CD4-positive, alpha-beta T cell treated with Interleukin-15 for 4 hours (primary cell): Measurements from ENCODE around the gene NFATC2.
A peak's percentile ranks its signal among the peaks of the same experiment; 100 is the strongest.

Experiments
- DNase-seq: peaks from one replicate; pipeline ENCODE4 v3.0.0-alpha.2; 2020; ENCODE audit warnings: low spot score

NFATC2 gene

DNA sequence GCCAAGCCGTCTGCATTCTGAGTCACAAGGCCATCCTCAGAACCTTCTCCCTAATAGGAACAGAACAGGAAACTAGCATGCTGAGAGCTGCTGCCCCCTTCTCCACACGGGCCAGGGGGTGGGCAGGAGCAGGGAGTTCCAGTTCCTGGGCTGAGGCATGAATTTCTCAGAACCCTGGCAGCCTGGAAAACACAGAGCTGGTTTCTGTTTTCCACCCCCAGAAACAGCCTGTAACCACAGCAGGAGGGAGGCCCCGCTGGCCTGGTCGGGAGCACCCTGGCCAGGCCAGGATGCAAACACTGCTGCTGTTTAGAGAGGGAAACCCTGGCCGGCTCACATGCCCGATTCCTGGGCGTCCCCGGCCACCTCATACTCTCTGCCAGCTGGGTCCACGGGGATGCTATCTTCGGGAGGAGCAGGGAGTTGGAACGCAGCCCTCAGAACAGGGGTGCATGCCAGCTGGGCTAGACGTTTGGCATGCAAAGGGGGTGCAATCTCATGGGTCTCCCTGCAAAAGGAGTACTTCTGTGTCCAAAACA lies 130.1 kb downstream of the NFATC2 start:
- peak; percentile 27 for DNase-seq

- DNase-seq: no peak
Observed at GRCh38 chr20:51411870-51412269, 130.6 kb downstream of the NFATC2 start.

DNA sequence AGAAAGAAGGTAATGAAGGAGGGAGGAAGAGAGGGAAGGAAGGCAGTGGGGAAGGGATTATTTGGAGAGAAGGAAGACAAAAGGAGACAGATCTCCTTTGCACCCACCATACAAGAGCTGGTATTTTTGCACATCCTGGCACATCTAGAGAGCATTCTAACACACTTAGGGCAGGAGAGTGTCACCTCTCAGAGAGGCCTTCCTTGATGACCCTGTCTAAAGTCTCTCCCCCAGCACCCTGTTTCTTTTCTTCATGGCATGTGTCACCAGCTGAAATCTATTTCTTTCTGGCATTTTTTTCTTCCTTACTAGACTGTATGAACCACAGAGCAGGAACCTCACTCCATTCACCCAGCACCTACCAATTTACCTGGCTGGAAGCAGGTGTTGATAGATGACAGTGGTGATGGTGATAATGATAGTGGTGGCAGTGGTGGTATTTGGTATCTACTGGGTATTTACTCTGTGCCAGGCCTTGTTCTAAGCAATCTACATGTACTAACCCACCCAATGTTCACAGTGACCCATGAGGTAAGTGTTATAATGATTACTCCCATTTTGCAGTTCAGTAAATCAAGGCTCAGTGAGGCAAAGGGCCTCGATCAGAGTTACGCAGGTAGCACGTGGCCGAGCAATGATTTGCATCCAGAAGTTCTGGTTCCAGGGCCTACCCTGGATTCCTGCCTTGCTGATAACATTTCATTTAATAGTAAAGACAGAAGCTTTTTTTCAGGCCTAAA lies 131.8 kb downstream of the NFATC2 start:
- no peak for DNase-seq

DNA sequence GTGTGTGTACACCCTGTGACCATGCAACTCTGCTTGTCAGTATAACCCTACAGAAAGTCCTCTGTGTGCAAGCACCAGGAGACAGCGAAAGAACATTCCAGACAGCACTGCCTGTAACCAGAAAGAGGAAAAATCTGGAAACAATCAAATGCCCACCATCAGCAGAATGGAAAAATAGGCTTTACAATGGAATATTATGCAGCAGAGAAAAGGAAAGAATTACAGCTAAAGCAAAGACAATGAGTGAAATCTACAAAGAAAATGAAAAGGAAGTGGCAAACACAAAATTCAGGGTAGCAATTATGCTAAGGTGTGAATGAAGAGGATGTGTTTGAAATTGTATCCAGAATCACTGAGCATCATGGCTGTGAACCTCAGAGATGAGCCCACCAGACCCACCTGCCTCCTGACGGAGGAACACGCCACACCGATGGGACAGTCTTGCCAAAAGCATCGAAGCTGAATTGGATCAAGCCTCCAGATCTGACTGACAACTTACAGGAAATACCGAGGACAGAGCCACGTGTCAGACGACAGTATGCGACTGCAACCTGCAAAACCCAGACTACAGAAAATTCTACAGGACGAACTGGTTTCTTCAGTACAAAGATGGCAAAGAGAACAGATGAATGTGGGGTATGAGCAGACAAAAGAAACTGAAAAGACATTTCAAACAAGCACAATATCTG lies 133.2 kb downstream of the NFATC2 start:
- no peak for DNase-seq

DNA sequence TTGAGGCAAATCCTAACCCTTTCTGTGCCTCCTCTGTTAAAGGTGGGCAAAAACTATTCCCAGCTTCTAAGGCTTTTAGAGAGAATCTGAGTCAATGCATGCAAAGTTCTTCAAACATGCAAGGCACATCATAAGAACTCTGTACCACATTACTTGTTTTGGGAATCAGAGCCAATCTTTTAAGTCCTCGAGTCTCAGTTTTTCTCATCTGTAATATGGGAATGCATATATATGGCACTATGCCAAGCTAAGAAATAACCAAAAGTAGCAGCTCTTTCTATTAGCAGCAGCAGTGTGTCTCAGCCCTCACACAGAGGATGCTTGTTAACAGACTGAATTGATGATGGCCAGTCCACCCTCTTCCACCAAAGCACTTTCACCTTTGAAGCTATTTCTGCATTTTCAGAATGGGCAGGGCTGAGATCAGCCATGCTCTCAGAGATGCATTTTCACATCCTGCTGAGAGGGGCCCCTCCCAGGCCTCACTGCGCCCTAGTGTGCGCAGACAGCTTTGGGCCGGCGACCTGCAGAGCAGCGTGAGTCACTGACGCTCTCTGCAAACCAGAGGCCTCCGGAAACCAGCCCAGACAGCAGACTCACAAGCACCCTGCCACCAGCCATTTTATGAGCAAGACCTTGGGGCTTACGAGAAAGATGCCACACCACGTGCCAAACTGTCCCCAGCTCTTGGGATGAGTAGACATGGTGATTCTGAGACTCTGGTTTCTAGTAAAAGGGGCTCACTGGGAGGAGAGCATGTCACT lies 138.0 kb downstream of the NFATC2 start:
- peak; percentile 96 for DNase-seq

DNA sequence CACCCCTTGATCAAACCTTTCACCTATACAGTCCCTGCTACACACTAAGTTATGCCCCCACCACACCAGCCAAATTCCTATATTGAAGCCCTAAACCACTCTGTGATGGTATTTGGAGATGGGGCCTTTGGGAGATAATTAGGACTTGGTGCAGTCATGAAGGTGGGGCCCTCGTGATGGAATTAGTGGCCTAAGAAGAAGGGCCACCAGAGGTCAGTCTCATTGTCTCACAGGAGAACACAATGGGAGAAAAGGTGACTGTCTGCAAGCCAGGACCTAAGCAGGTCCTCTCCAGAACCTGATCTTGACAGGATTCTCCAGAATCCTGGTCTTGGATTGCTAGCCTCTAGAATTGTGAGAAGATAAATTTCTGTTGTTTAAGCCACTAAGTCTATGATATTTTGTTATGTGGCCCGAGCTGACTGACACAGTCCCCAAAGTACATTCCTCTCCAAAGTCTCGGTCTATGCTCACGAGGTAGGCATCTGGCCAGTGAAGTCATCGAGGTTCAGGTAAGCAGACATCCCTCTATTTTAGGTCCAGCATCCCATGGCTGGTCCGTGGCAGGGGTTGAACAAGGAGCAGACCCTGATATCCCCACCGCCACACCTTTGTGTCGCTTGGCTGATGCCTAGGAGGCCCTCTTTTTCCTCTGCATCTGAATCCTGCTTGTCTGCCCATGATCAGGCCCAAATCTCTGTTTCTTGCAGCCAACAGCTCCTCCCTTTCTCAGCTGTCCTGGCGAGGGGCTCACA lies 138.9 kb downstream of the NFATC2 start:
- DNase-seq: no peak

DNA sequence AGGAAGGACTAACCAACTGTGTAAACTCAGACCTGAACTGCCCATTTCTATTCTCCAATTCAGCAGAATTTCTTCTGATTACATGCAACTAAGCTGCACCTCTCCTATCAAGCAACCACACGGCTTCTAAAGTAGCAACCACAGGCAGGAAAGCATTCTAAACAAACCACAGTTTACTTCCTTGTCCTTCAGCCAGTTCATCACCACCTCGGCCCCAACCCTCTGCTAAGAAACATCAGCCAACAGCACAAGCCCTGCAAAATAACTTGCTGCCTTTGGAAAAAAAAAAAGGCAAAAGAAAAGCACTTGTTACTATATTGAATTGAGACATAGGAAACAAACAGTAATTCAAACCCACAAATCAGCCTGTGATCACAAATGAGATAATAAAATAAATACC lies 140.3 kb downstream of the NFATC2 start:
- peak; percentile 77 for DNase-seq

DNA sequence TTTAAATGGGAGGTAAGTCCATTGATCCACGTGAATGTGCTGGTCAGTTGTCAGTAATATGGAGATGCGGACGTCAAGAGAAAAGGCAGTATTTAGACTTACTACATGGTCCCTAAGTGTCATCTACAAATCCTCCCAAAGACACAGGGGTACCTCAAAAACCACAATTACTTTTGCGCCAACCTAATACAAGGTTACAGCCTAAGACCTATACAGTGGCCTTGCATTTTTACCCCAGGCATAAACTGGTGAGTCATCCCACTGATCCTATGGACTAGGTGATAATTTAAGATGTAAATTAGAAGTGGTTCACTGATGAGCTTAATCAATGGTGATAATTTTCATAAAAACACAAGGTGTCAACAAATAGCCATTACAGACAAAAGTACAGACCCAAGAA lies 141.0 kb downstream of the NFATC2 start:
- DNase-seq: no peak

DNA sequence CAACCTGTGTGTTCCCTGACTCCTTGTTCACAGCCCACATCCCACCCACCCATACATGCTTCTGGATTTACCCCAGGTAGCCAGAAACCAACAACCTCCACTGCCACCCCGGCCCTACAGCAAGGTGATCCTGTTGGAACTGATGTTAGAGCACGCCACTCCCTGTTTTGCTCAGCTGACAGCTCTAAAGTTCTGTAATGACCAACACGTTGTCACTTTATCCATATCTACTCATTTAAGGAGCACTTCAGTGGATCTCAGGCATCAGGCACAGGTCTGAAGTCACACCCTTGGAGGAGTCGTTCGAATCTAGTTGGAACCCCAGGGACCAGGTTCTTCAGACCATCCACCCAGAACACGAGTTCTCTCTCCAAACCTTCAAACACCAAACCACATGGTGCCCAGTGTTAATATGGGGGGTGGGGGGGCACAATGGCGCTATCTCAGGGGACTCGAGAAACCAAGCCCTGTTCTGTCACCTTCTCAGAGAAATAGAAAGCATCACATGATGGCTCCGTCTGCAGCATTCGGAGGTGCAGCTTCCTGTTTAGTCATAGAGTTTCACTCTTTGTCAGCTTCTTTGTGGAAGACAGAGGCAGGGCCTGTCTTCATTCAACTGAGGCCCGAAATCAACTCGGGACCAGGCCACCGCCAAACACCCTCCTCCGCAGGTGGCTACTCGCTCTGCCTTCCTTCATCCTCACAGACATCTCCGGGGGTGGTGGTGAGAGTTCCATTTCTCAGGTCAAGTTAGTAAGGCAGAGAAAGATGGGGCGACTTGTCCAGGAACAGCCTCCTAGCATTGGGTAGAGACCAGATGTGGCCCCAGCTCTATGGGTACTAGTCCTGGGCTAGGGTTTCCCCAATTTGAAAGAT lies 142.2 kb downstream of the NFATC2 start:
- peak; percentile 87 for DNase-seq

DNA sequence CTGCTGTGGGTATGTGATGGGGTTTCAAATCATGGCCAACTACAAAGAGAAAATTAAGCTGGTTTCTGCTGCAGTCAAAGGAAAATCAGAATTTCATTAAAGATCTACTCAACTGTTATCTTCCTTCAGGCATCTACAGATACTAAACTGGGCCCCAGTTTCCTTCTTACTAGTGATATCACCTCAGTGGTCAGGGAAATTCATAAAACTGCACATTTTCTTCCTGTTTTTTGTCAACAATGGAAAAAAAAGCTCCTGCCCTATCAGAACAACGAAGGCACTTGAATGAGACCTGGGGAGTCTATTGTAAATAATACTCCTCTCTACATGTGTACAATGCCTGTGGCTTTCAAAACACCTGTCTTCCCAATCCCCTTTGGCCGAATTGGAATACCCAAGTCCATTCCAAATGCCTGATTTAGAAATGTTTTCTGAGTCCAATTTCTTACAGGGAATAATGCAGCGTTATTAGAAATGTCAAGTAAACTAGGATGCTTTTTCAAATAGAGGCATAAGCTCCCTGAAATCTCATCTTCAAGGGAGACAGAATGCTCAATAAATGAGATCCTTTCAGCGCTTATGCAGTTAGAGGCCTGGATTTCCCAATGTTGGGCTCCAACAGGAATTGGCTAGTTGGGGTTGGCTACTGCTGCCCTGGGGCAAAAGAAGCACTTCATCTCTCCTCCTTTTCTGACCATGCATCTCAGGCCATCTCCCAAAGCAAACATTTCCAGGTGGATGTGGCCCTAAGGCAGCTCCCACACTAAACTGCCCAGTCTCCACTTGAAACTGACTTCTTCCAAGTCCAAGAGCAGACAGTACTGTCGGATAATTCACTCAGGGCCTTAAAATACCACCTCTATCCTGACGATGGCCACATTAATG lies 143.3 kb downstream of the NFATC2 start:
- DNase-seq: no peak

DNA sequence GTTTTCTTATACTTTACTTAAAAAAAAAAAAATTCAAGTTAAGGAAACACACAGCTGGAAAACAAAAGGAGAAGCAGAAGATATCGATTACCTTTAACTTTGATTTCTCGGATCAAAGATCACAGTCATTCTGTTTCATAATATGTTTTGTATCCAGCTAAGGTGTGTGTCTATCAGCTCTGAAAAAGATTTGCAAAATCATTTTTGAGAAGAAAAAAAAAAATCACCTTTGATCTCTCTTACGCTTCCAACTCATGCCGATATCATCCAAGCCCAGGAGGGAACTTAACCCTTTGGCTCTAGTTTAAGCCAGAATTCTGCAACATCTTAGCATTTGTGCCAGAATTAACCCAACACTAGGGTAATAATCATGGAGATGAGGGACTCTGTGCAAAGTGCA lies 144.0 kb downstream of the NFATC2 start:
- no peak for DNase-seq

GRCh38 chr20:51398083-51398482 lies 144.4 kb downstream of the NFATC2 start:
- DNase-seq: no peak

DNA sequence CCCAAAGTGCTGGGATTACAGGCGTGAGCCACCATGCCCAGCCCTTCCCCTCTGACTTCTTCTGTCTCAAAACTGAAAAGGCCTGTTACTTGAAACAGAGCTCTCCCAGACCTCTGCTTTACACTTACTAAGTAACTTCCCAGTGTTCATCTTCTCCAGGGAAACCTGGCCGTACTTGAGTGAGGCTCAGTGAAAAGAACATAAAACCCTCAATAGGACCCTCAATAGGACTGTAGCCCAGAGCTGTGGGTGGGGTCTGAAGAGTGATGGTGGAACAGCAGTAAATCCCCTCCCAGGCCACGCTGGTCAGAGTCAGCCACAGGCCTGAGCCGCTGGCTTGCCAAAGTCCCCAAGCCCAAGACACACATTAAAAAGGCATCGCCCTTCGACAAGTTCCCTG lies 145.4 kb downstream of the NFATC2 start:
- DNase-seq: no peak

DNA sequence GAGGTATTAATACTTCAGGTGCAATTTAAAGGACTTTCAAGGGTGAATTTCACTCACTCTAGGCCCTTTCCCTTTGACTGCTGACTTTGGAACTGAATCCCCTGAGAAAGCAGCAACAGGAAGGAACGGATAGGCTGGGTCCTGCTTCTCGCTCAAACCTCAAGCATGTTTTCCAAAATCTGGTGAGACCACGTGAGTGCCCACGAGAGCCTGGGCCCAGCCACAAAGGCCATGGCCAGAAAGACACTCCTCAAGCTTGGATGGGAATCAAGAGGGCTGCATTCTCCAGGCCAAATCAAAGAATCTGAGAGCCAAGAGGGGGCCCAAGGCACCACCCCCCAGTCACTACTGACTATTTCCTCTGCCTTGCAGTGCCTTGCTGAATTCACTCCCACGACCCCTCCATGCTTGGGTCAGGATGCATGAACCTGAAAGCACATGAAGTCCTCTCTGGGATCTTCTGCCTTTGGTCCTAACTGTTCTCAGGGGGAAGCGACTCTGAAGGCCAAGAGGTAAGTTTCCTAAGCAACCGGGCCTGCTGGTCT lies 146.1 kb downstream of the NFATC2 start:
- no peak for DNase-seq

GRCh38 chr20:51394706-51395105 lies 147.8 kb downstream of the NFATC2 start:
- no peak for DNase-seq

GRCh38 chr20:51393571-51393970 lies 148.9 kb downstream of the NFATC2 start:
- no peak for DNase-seq

DNA sequence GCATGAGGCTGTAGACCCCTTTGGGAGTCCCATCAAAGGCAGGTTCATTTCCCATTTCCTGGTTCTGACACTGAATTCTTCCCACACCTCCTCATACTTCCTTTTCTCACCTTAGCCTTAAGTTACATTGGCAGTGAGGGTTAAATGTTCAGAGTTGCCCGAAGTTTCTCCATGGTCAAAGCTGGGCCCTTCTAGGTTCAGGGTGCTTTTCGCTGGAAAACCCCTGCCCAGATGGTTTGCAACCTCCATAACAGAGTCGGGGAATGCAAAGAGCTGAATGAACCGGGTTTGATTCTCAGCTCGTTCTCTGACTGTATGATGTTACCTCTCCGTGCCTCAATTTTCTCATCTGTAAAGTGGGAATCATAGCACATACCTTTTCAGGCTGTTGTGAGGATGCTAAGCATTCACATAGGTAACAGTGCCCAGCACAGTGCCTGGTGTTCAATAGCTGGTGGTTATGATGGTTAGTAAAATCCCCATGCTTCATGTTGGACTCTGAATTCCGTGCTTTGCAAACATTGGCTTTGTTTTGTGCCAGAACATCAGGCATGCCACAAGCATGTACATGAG lies 149.8 kb downstream of the NFATC2 start:
- no peak for DNase-seq

GRCh38 chr20:51391926-51392325 lies 150.6 kb downstream of the NFATC2 start:
- DNase-seq: no peak

- no peak for DNase-seq
Observed at GRCh38 chr20:51389543-51390264, 152.8 kb downstream of the NFATC2 start.
